ENCODE measurements around the gene LGI1.

Gene LGI1

DNA sequence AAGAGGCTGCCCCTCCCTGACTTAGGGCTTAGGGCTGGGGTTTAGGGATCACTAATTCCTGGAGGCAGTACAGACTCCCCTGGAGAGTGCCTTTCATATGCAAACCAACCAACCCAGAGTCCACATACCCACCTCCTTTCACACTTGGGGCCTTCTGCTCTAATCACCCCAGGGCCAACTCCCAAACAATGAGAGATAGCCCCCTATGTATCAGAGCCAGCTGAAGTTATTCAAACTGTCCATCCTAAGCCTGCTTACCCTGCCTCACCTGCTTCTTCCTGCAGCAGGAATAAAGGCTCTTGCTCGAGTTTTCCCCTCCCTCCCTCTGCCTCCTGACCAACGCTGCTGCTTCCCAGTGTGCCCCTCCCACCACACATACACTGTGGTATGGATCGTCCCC is 84.2 kb downstream of the LGI1 start:
- TF ChIP-seq CTCF (IDR thresholded peaks at IDR 0.05; ENCODE audit: low read depth, low read length, missing control alignments) = no peak
- H3K4me3 ChIP-seq (ENCODE audit: low read depth, low read length) = no peak overlapping the region
- no peak for DNase-seq (ENCODE audit: low read depth)

DNA sequence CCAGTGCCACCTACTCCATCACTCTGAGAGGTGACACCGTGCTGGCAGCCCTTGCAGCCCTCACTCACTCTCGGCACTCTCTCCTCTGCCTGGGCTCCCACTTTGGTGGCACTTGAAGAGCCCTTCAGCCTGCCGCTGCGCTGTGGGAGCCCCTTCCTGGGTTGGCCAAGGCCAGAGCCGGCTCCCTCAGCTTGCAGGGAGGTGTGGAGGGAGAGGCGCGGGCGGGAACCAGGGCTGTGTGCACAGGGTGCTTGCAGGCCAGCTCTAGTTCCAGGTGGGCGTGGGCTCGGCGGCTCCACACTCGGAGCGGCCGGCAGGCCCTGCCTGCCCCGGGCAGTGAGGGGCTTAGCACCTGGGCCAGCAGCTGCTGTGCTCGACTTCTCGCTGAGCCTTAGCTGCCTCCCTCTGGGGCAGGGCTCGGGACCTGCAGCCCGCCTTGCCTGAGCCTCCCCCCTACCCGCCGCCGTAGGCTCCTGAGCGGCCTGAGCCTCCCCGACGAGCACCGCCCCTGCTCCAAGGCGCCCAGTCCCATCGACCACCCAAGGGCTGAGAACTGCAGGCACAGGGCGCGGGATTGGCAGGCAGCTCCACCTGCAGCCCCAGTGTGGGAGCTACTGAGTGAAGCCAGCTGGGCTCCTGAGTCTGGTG is 87.4 kb downstream of the LGI1 start:
- H3K4me3 ChIP-seq (ENCODE audit: low read depth, low read length) = no peak overlapping the region
- no peak for DNase-seq (ENCODE audit: low read depth)
- no peak for TF ChIP-seq CTCF (IDR thresholded peaks at IDR 0.05; ENCODE audit: low read depth, low read length, missing control alignments)
